GM21381 (cell line): ENCODE data around the gene NPNT.

Experiments used
- ATAC-seq: cut with Tn5 transposase; IDR thresholded peaks from one replicate; pipeline ENCODE4 v1.9.1; 2021; ENCODE audit warnings: mild to moderate bottlenecking, moderate library complexity; ENCODE audit not compliant: unreplicated experiment

The NPNT gene

DNA sequence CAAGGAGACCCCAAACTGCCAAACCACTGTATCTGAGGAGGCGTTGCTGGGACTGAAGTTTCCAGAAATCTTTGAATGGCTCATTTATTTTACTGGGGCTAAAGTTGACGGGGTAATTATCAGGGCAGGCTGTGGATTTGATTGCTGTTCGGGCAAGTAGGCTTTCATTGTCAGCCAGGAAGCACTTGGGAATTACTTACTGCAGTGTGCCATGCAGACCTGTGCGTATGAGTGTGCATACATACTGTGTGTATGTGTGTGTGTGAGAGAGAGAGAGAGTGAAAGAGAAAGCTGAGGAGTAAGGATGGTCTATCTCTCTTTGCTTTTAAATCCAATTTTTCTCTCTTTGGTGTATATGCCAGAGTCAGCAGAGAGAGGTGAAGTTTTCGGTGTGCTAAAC, 122.7 kb downstream of the NPNT start:
- no peak for ATAC-seq

DNA sequence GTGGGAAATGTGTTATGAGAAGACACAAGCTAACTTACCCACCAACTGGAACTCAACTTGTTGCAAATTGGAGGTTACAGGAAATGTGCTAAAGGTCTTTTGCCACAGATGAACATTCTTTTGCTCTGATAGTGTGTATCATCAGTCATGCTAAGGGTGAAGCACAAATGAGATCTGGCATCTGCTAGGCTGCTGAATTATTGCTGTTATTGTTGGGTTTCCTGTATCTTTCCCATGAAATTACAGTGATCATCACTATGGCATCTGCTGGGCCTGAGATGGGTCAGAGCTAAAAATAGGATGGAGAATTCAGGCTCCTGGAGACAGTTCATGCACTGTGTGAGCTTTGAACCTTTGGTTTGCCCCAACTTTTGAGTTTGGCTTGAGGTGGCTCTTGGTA, 124.5 kb downstream of the NPNT start:
- ATAC-seq: no peak
